22Rv1 (cell line): ENCODE measurements around the gene HS2ST1.
"Not testable (repeated sequence)": the region's sequence is repeated elsewhere in the genome, so short reads cannot be mapped to it uniquely, and the experiment has no call there.

Experiments
- ZFX ChIP-seq: fragments of 450-650 bp; IDR thresholded peaks from 2 replicates; pipeline ENCODE4 v1.6.1; 2017; ENCODE audit warnings: antibody characterized with exemption, borderline replicate concordance
- TF ChIP-seq, protein P1 (sequence below): fragments of 450-650 bp; IDR thresholded peaks from 2 replicates; pipeline ENCODE4 v1.5.1; 2017; ENCODE audit warnings: mild to moderate bottlenecking

DNA sequence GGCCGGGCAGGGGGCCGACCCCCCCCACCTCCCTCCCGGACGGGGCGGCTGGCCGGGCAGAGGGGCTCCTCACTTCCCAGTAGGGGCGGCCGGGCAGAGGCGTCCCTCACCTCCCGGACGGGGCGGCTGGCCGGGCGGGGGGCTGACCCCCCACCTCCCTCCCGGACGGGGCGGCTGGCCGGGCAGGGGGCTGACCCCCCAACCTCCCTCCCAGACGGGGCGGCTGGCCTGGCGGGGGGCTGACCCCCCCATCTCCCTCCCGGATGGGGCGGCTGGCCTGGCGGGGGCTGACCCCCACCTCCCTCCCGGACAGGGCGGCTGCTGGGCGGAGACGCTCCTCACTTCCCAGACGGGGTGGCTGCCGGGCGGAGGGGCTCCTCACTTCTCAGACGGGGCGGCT is 15.0 kb upstream of the HS2ST1 start:
- TF ChIP-seq, protein P1, sequence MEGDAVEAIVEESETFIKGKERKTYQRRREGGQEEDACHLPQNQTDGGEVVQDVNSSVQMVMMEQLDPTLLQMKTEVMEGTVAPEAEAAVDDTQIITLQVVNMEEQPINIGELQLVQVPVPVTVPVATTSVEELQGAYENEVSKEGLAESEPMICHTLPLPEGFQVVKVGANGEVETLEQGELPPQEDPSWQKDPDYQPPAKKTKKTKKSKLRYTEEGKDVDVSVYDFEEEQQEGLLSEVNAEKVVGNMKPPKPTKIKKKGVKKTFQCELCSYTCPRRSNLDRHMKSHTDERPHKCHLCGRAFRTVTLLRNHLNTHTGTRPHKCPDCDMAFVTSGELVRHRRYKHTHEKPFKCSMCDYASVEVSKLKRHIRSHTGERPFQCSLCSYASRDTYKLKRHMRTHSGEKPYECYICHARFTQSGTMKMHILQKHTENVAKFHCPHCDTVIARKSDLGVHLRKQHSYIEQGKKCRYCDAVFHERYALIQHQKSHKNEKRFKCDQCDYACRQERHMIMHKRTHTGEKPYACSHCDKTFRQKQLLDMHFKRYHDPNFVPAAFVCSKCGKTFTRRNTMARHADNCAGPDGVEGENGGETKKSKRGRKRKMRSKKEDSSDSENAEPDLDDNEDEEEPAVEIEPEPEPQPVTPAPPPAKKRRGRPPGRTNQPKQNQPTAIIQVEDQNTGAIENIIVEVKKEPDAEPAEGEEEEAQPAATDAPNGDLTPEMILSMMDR: not testable (repeated sequence)
- not testable (repeated sequence) for TF ChIP-seq ZFX
